HCEC 1CT (cell line): ENCODE measurements around the gene CMC1.

ENCODE experiments used
- DNase-seq: peaks from one replicate; pipeline ENCODE4 v3.0.0-alpha.2; 2017

Gene CMC1

GRCh38 chr3:28308196-28308595, 66.8 kb downstream of the CMC1 start:
- DNase-seq = no peak

- DNase-seq = no peak
Observed at GRCh38 chr3:28315711-28316110, 74.3 kb downstream of the CMC1 start.

GRCh38 chr3:28316226-28316625, 74.8 kb downstream of the CMC1 start:
- no peak for DNase-seq

GRCh38 chr3:28317438-28318022, 76.1 kb downstream of the CMC1 start:
- peak; percentile 45 for DNase-seq

GRCh38 chr3:28320981-28321380, 79.6 kb downstream of the CMC1 start:
- no peak for DNase-seq

GRCh38 chr3:28322464-28322863, 81.0 kb downstream of the CMC1 start:
- peak; percentile 51 for DNase-seq

- DNase-seq = no peak
Observed at GRCh38 chr3:28326458-28326926, 85.1 kb downstream of the CMC1 start.

- peak; percentile 36 for DNase-seq
Observed at GRCh38 chr3:28328188-28329151, 87.1 kb downstream of the CMC1 start.

- DNase-seq = peak; percentile 32
Observed at GRCh38 chr3:28334552-28334951, 93.1 kb downstream of the CMC1 start.

- no peak for DNase-seq
Observed at GRCh38 chr3:28335246-28335645, 93.8 kb downstream of the CMC1 start.

GRCh38 chr3:28337230-28337629, 95.8 kb downstream of the CMC1 start:
- no peak for DNase-seq

GRCh38 chr3:28343144-28343543, 101.7 kb downstream of the CMC1 start:
- DNase-seq = no peak

- DNase-seq = no peak
Observed at GRCh38 chr3:28345690-28346089, 104.3 kb downstream of the CMC1 start.

- DNase-seq = peak; percentile 85
Observed at GRCh38 chr3:28347374-28348264, 106.2 kb downstream of the CMC1 start.

- DNase-seq = no peak
Observed at GRCh38 chr3:28348265-28348628, 106.8 kb downstream of the CMC1 start.

GRCh38 chr3:28348629-28349468, 107.4 kb downstream of the CMC1 start, which contains the start of the genes AZI2 and ZCWPW2:
Gene AZI2, minus strand, starts transcription at chr3:28348824. Its CDS starts 8,207 bp downstream, at chr3:28340617.
Gene ZCWPW2, plus strand, starts transcription at chr3:28348721. Its CDS starts 64,348 bp downstream, at chr3:28413069.
- DNase-seq = peak; percentile 96

GRCh38 chr3:28349469-28350000, 108.1 kb downstream of the CMC1 start:
- no peak for DNase-seq
